ENCODE measurements around the gene CERK. TPM values are rescaled to one million over a fixed set of nuclear protein-coding genes. Genes with fewer than 3 reads are reported as not detected.

Gene CERK
- total RNA-seq, 1 donor from 2014 or later: 46.3 TPM

DNA sequence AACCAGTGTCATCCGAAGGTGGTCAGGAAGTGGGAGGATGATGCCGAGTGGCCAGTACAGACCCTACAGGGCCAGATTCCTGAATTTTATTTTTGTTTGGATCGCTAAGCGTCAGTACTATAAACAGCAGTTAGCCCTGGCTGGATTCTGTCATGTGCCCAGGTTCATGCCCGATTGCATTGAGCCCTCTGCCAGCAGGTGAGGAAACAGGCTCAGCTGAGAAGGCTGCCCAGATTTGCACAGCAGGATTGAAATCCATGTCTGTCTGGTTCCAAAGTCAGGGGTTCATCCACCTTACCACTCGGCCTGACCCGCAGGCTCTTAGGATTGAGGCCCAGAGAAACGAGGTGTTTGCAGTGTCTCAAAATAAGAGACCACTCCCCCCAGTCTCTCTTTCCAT is 15.3 kb upstream of the CERK start:
- Histone ChIP-seq H3K4me3 (ENCODE audit: low read depth, low read length) (no peak overlapping the region), H3K27me3 (ENCODE audit: control insufficient read depth, insufficient read depth, low read length) (no peaks in the 10 kb centered on the region), H3K36me3 (ENCODE audit: control insufficient read depth, insufficient read depth, low read length) (no peaks in the 10 kb centered on the region)
- DNase-seq (ENCODE audit: low read depth): no peak
- TF ChIP-seq, protein P1, sequence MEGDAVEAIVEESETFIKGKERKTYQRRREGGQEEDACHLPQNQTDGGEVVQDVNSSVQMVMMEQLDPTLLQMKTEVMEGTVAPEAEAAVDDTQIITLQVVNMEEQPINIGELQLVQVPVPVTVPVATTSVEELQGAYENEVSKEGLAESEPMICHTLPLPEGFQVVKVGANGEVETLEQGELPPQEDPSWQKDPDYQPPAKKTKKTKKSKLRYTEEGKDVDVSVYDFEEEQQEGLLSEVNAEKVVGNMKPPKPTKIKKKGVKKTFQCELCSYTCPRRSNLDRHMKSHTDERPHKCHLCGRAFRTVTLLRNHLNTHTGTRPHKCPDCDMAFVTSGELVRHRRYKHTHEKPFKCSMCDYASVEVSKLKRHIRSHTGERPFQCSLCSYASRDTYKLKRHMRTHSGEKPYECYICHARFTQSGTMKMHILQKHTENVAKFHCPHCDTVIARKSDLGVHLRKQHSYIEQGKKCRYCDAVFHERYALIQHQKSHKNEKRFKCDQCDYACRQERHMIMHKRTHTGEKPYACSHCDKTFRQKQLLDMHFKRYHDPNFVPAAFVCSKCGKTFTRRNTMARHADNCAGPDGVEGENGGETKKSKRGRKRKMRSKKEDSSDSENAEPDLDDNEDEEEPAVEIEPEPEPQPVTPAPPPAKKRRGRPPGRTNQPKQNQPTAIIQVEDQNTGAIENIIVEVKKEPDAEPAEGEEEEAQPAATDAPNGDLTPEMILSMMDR (IDR thresholded peaks at IDR 0.05; ENCODE audit: insufficient read depth, low read length, poor library complexity, severe bottlenecking): no peak

DNA sequence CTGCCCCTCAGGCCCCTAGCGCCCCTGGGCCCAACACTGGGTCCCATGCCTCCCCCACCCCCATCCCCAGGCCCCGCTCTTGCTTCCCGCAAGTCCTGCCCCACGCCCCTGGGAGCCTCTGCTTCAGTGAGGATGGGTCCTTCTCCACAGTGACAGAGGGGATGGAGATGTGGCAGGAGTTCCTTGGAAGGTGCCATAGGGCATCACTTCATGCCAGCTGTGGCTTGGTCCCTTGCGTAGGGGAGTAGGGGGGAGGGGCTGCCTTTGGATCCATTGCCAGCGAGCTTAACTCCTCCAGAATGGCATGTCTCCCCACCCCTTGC is 14.9 kb upstream of the CERK start:
- no peak for DNase-seq (ENCODE audit: low read depth)
- Histone ChIP-seq H3K27me3 (ENCODE audit: control insufficient read depth, insufficient read depth, low read length) (no peaks in the 10 kb centered on the region), H3K4me3 (ENCODE audit: low read depth, low read length) (no peak overlapping the region), H3K36me3 (ENCODE audit: control insufficient read depth, insufficient read depth, low read length) (no peaks in the 10 kb centered on the region)
- TF ChIP-seq, protein P1 (IDR thresholded peaks at IDR 0.05; ENCODE audit: insufficient read depth, low read length, poor library complexity, severe bottlenecking): no peak

DNA sequence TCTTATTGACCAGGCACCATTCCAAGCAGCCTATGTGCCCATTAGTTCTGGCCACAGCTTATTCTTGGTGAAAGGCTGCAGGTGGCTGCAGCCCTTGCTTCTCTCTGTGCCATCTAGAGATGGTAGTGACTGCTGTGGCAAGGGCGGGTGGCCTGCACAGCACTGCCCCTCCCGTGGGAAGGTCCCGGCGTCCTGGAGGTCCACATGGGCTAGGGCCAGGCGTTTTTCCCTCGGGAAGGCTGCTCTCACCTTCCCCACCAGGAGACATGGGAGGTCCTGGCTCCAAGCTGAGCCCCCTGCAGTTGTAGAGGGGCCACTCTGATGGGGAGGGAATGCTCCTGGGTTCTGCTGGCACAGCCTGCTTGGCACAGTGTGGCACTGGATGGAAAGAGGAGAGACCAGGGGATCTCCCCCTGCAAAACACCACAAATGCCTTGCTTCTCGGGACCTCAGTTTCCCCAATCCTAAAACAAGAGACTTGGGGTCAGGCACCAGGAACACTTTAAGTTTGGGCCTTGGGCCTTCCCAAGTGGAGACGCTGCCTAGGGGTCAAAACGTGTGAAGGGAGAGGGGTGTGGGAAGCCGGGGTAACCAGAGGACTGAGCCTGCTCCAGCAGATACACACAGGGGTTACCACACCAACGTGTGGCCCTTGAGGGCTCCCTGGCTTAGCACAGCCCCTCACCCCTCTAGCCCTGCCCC is 14.4 kb upstream of the CERK start:
- DNase-seq (ENCODE audit: low read depth): no peak
- no peaks in the 10 kb centered on the region for H3K27me3 ChIP-seq (ENCODE audit: control insufficient read depth, insufficient read depth, low read length)
- H3K36me3 ChIP-seq (ENCODE audit: control insufficient read depth, insufficient read depth, low read length): no peaks in the 10 kb centered on the region
- TF ChIP-seq, protein P1 (IDR thresholded peaks at IDR 0.05; ENCODE audit: insufficient read depth, low read length, poor library complexity, severe bottlenecking): no peak
- H3K4me3 ChIP-seq (ENCODE audit: low read depth, low read length): no peak overlapping the region

DNA sequence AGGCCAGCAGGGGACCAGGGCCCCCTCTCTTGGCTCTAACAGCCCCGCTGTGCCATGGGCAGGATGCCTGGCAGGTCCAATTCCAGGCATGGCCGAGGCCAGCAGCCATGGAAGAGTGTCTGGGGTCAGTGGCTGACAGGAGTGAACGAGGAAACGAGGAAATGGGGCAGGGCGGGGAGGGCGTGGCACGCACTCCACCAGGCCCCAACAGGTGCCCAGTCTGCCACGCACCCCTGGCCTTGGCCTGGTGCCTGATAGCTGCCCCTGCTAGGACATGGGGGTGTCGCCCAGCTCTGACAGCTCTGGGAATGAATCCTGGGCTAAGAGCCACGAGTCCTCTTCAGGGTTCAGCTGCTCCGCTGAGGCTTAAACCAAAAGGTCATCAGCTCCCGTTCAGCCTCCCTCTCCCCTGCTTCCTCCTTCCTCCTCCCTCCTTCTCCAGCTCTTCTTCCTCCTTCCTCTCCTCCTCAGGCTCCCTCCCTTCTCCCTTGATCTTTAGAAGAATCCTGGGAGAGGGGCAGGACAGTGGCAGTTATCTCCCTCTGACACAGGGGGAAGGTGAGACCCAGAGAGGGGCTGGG is 12.9 kb upstream of the CERK start:
- TF ChIP-seq, protein P1 (IDR thresholded peaks at IDR 0.05; ENCODE audit: insufficient read depth, low read length, poor library complexity, severe bottlenecking): no peak
- Histone ChIP-seq H3K27me3 (ENCODE audit: control insufficient read depth, insufficient read depth, low read length) (peaks cover 6% of the 10 kb centered on the region), H3K4me3 (ENCODE audit: low read depth, low read length) (no peak overlapping the region), H3K36me3 (ENCODE audit: control insufficient read depth, insufficient read depth, low read length) (no peaks in the 10 kb centered on the region)
- DNase-seq (ENCODE audit: low read depth): no peak

DNA sequence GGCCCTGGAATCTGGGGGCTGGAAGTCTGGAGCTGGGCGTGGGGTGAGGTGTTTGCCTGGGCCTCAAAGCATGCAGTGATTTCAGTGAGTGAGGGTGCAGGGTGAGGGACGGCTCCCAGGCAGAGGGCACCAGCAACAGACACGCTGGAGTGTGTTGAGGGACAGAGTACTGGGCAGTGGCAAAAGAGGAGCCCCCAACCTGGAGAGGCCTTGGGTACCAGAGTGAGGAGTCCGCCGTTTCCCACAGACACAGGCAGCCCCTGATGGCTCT is 12.4 kb upstream of the CERK start:
- DNase-seq (ENCODE audit: low read depth): no peak
- H3K36me3 ChIP-seq (ENCODE audit: control insufficient read depth, insufficient read depth, low read length): no peaks in the 10 kb centered on the region
- peaks cover 6% of the 10 kb centered on the region for H3K27me3 ChIP-seq (ENCODE audit: control insufficient read depth, insufficient read depth, low read length)
- TF ChIP-seq, protein P1 (IDR thresholded peaks at IDR 0.05; ENCODE audit: insufficient read depth, low read length, poor library complexity, severe bottlenecking): no peak
- no peak overlapping the region for H3K4me3 ChIP-seq (ENCODE audit: low read depth, low read length)

All from kidney epithelial cell (primary cell).